IMR-90 (cell line): ENCODE data around the gene KRIT1. TPM values are rescaled to one million over a fixed set of nuclear protein-coding genes. Genes with fewer than 3 reads are reported as not detected.

Experiments used
- ATAC-seq: fragments of 200-7000 bp; cut with Tn5 transposase; 2 replicates; pipeline ENCODE4 v1.9.1; 2020; ENCODE audit warnings: low read depth, mild to moderate bottlenecking, moderate library complexity
- BruUV-seq: library from RNA; stranded (reverse); fragments of 400-500 nt; replicated peaks from 2 replicates; lab custom pipeline; 2021; lab: Mats Ljungman, UMichigan
- CTCF ChIA-PET: fragments of 300-600 bp; formaldehyde crosslinking; extraction: SDS; loops from one replicate; lab custom pipeline; 2021; ENCODE audit warnings: antibody characterized with exemption; lab: Yijun Ruan, JAX
- POLR2A ChIA-PET: fragments of 300-600 bp; sonication (Branson Sonifier 250); formaldehyde crosslinking; loops from one replicate; lab custom pipeline; 2022; ENCODE audit warnings: antibody characterized with exemption; ENCODE audit not compliant: unreplicated experiment; lab: Charles Lee
- DNase-seq: peaks from one replicate; pipeline ENCODE4 v3.0.0; 2013
- H2AFZ ChIP-seq: replicated peaks from 2 replicates; pipeline ENCODE3; 2013; ENCODE audit warnings: low read length, mild to moderate bottlenecking; ENCODE audit not compliant: poor library complexity
- H2AK5ac ChIP-seq: 2 replicates; pipeline ENCODE4 v1.6.1; 2013; ENCODE audit warnings: low read depth, low read length, inconsistent platforms
- H2AK9ac ChIP-seq: replicated peaks from 2 replicates; pipeline ENCODE3; 2013; ENCODE audit warnings: mild to moderate bottlenecking, low read depth, low read length, moderate library complexity; ENCODE audit not compliant: poor library complexity
- H2BK120ac ChIP-seq: 2 replicates; pipeline ENCODE4 v1.6.1; 2013; ENCODE audit warnings: low read depth, low read length, inconsistent platforms
- H2BK15ac ChIP-seq: 3 replicates; pipeline ENCODE4 v1.6.1; 2013; ENCODE audit warnings: low read depth, low read length, inconsistent platforms
- H2BK20ac ChIP-seq: 2 replicates; pipeline ENCODE4 v1.6.1; 2013; ENCODE audit warnings: low read depth, mild to moderate bottlenecking, inconsistent platforms, low read length, moderate library complexity
- H2BK5ac ChIP-seq: 2 replicates; pipeline ENCODE4 v1.6.1; 2013; ENCODE audit warnings: mild to moderate bottlenecking, low read depth, low read length, inconsistent platforms; ENCODE audit not compliant: poor library complexity, severe bottlenecking
- H3K14ac ChIP-seq: replicated peaks from 2 replicates; pipeline ENCODE4 v1.6.1; 2013; ENCODE audit warnings: low read depth, low read length, inconsistent platforms
- H3K18ac ChIP-seq: 2 replicates; pipeline ENCODE4 v1.6.1; 2013; ENCODE audit warnings: low read depth, low read length, control low read depth
- H3K23ac ChIP-seq: 2 replicates; pipeline ENCODE4 v1.6.1; 2013; ENCODE audit warnings: low read depth, low read length, inconsistent platforms
- H3K27ac ChIP-seq: 2 replicates; pipeline ENCODE4 v1.5.1; 2013; ENCODE audit warnings: mild to moderate bottlenecking, control low read depth, low read length; ENCODE audit not compliant: insufficient read depth
- H3K27me3 ChIP-seq: 2 replicates; pipeline ENCODE4 v1.6.1; 2013; ENCODE audit warnings: low read length; ENCODE audit not compliant: control insufficient read depth, insufficient read depth
- H3K36me3 ChIP-seq: 2 replicates; pipeline ENCODE4 v1.6.1; 2013; ENCODE audit warnings: low read length, mixed read lengths; ENCODE audit not compliant: control insufficient read depth, insufficient read depth
- H3K4ac ChIP-seq: 2 replicates; pipeline ENCODE4 v1.6.1; 2013; ENCODE audit warnings: low read depth, low read length, inconsistent platforms
- H3K4me1 ChIP-seq: 2 replicates; pipeline ENCODE4 v1.6.1; 2013; ENCODE audit warnings: low read length, mixed read lengths; ENCODE audit not compliant: control insufficient read depth, insufficient read depth
- H3K4me2 ChIP-seq: 2 replicates; pipeline ENCODE4 v1.6.1; 2013; ENCODE audit warnings: low read depth, mild to moderate bottlenecking, control low read depth, low read length, moderate library complexity
- H3K4me3 ChIP-seq: 2 replicates; pipeline ENCODE4 v1.5.1; 2013; ENCODE audit warnings: low read depth, mild to moderate bottlenecking, control low read depth, low read length, moderate library complexity; ENCODE audit not compliant: insufficient read depth
- H3K56ac ChIP-seq: 2 replicates; pipeline ENCODE4 v1.6.1; 2013; ENCODE audit warnings: low read length, inconsistent platforms; ENCODE audit not compliant: insufficient read depth; ENCODE audit errors: extremely low read depth
- H3K79me1 ChIP-seq, 2 experiments: 2 replicates each; pipeline ENCODE4 v1.6.1; 2013; ENCODE audit warnings: low read length in 2 of 2, inconsistent platforms in 1 of 2, low read depth in 1 of 2
- H3K9ac ChIP-seq: 2 replicates; pipeline ENCODE4 v1.6.1; 2013; ENCODE audit warnings: low read depth, low read length, control low read depth
- H3K9me1 ChIP-seq: 2 replicates; pipeline ENCODE4 v1.6.1; 2013; ENCODE audit warnings: low read length, inconsistent platforms; ENCODE audit not compliant: insufficient read depth
- H3K9me3 ChIP-seq: 2 replicates; pipeline ENCODE4 v1.6.1; 2013; ENCODE audit warnings: low read length; ENCODE audit not compliant: control insufficient read depth, insufficient read depth
- H4K20me1 ChIP-seq: 2 replicates; pipeline ENCODE4 v1.6.1; 2013; ENCODE audit warnings: low read length, inconsistent platforms; ENCODE audit not compliant: insufficient read depth
- H4K5ac ChIP-seq: 2 replicates; pipeline ENCODE4 v1.6.1; 2013; ENCODE audit warnings: mild to moderate bottlenecking, low read depth, low read length, control low read depth
- H4K8ac ChIP-seq, 2 experiments: 2 replicates each; pipeline ENCODE4 v1.6.1; 2013; ENCODE audit warnings: low read depth in 2 of 2, low read length in 2 of 2, control low read depth in 1 of 2, inconsistent platforms in 1 of 2
- H4K91ac ChIP-seq: 2 replicates; pipeline ENCODE4 v1.6.1; 2013; ENCODE audit warnings: low read depth, low read length, inconsistent platforms; ENCODE audit not compliant: insufficient read depth
- CTCF ChIP-seq: conservative IDR thresholded peaks from 2 replicates; pipeline ENCODE4 v1.5.1; 2012; ENCODE audit warnings: mild to moderate bottlenecking, low read depth, low read length, improper control_type of control experiment
- FOS ChIP-seq: fragments of 150-350 bp; IDR thresholded peaks from 2 replicates; pipeline ENCODE4 v1.6.1; 2016; ENCODE audit warnings: low read depth, low read length
- WGBS, 2 experiments: methylation state at CpG; one replicate each; pipeline versions ENCODE4 v1.1.5 to v1.1.7; 2013; ENCODE audit warnings: missing lambda C conversion rate in 2 of 2; ENCODE audit not compliant: insufficient read length in 1 of 2; ENCODE audit errors: extremely low coverage in 2 of 2; 5-methylcytosine and 5-hydroxymethylcytosine counted together
- dilution Hi-C: fragments of 300-500 bp; cut with HindIII; formaldehyde crosslinking; loops from one replicate; pipeline ENCODE4 v1.14.3; 2018; ENCODE audit warnings: low sequenced_read_pairs; ENCODE audit not compliant: unreplicated experiment
- in situ Hi-C: fragments of 300-500 bp; cut with MboI; formaldehyde crosslinking; loops from 3 replicates; pipeline ENCODE4 v1.14.3; 2019; ENCODE audit warnings: low sequenced_read_pairs, inconsistent platforms, mixed read lengths
- intact Hi-C: fragments of 100-400 bp; cut with micrococcal nuclease; formaldehyde crosslinking; loops from 2 replicates; pipeline ENCODE4 v1.10.0; 2022
- polyA plus RNA-seq, 3 experiments: library from polyadenylated mRNA; depleted of rRNA; stranded (reverse); fragments of >200 nt; gene quantifications; 2 replicates each; pipeline ENCODE4 v1.2.3, GENCODE V29; 2012; ENCODE audit warnings: low replicate concordance in 1 of 3
- total RNA-seq: library from RNA; depleted of rRNA; stranded (reverse); fragments of >200 nt; gene quantifications from 2 replicates; pipeline ENCODE4 v1.2.3, GENCODE V29; 2012

Gene KRIT1
- total and polyA plus RNA-seq, 2 of the 4 experiments (the other 2 are of a cell fraction), result 22.9 to 38.2 TPM

GRCh38 chr7:92200791-92201190, 44.9 kb downstream of the KRIT1 start:
- H3K27ac ChIP-seq, result no peak overlapping the region
- H3K36me3 ChIP-seq, result peaks cover 17% of the 10 kb centered on the region
- H4K8ac ChIP-seq, result no peak overlapping the region

More at GRCh38 chr7:92200791-92201190, 44.9 kb downstream of the KRIT1 start:
- H3K4me2 ChIP-seq, result no peak overlapping the region
- H2BK120ac ChIP-seq, result no peak overlapping the region
- no peak for ATAC-seq
- no peak overlapping the region for H3K23ac ChIP-seq
- TF ChIP-seq FOS (no peak), CTCF (no peak)
- H2BK15ac ChIP-seq, result no peak overlapping the region
- no peaks in the 10 kb centered on the region for H3K79me1 ChIP-seq
- BruUV-seq, result no TSS peak
- no peaks in the 10 kb centered on the region for H3K9me3 ChIP-seq
- dilution Hi-C loops, result no loop called here
- CTCF ChIA-PET, result interaction anchor here (1.8 kb wide), 1 partner anchor 22 kb away, joined by 6 read pairs; the partner anchor contains the start of gene LRRD1
- H3K27me3 ChIP-seq, result no peaks in the 10 kb centered on the region
- H4K91ac ChIP-seq, result no peak overlapping the region
- H3K4me3 ChIP-seq, result no peak overlapping the region
- no peaks in the 10 kb centered on the region for H3K4me1 ChIP-seq
- POLR2A ChIA-PET, result no interaction called here
- no CpG with 5 or more reads among the region's 1 CpG for WGBS, 2 experiments
- no peak overlapping the region for H4K5ac ChIP-seq
- no peak for DNase-seq
- no peaks in the 10 kb centered on the region for H4K20me1 ChIP-seq
- in situ Hi-C loops, result no loop called here
- H2BK20ac ChIP-seq, result no peak overlapping the region
- no peak overlapping the region for H2AFZ ChIP-seq
- H3K56ac ChIP-seq, result no peak overlapping the region
- peaks cover 3% of the 10 kb centered on the region; the same call in 1 of the 2 replicates for H3K9me1 ChIP-seq
- no peak overlapping the region for H2BK5ac ChIP-seq
- H3K18ac ChIP-seq, result no peak overlapping the region
- intact Hi-C loops, result loop anchor here (5.0 kb wide), 1 partner anchor 37 kb away; no protein-coding TSS in a partner anchor
- H2AK9ac ChIP-seq, result no peak overlapping the region
- H2AK5ac ChIP-seq, result no peak overlapping the region
- H3K14ac ChIP-seq, result no peak overlapping the region
- H3K9ac ChIP-seq, result no peak overlapping the region
- no peak overlapping the region for H3K4ac ChIP-seq
